ENCODE data around the gene PALLD.

PALLD gene

DNA sequence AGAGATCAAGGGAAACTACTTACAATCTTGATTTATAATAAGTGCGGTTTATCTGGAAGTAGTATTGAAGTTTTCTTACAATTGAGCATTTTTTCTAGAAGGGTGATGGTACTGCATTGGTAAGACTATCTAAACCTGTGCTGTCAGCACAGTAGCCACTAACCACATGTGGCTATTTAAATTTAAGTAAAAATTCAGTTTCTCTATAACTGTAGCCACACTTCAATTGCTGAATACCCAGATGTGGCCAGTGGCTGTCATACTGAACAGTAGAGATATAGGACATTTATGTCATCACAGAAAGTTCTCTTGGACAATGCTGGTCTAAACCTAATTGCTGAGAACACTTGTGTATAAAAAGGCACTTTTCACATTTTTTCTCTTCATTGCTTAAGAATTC lies 290.5 kb downstream of the PALLD start:
- Histone ChIP-seq H3K9me3 (ENCODE audit: severe bottlenecking) (no peaks in the 10 kb centered on the region), H3K36me3 (no peaks in the 10 kb centered on the region), H3K27me3 (ENCODE audit: insufficient read depth, low read depth, severe bottlenecking) (no peaks in the 10 kb centered on the region), H3K4me3 (ENCODE audit: low read depth, low read length) (no peak overlapping the region), H3K27ac (no peak overlapping the region)
- DNase-seq, result no peak
- TF ChIP-seq CTCF (IDR thresholded peaks at IDR 0.05; ENCODE audit: low read depth, low read length), result no peak

DNA sequence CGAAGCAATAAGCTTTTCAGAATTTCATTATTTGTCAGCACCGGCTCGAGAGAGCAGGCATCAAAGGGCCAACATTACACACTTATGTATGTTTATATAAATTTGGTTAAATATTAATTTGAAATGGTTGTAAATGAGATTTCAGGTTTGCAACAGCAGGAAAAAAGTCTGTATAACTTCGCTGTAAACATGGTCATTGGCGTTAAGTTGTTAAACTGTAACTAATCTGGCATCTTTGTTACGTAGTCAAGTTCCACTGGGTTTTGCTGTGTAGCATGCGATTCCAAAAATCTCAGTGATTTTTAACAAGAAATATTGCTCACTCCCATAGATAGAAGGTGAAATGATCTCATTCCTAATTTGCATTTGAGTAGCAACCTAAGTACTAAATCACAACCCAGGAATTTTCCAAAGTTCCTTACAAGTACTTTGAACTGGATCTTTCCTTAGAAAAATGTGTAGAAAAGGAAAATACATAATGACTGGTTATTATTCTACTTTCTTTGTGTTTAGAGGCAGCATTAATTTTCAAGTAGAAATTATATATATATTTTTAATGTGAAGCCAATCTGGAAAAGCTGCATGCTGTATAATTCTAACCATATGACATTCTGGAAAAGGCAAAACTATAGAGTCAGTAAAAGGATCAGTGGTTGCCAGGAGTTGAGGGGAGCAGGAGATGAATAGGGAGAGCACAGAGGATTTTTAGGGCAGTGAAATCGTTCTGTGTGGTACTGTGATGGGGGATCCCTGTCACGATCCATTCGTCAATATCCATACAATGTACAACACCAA lies 291.1 kb downstream of the PALLD start:
- H3K9me3 ChIP-seq (ENCODE audit: severe bottlenecking), result no peaks in the 10 kb centered on the region
- H3K27me3 ChIP-seq (ENCODE audit: insufficient read depth, low read depth, severe bottlenecking), result no peaks in the 10 kb centered on the region
- no peak for DNase-seq
- no peak for TF ChIP-seq CTCF (IDR thresholded peaks at IDR 0.05; ENCODE audit: low read depth, low read length)
- no peak overlapping the region for H3K27ac ChIP-seq
- no peak overlapping the region for H3K4me3 ChIP-seq (ENCODE audit: low read depth, low read length)
- no peaks in the 10 kb centered on the region for H3K36me3 ChIP-seq

- Histone ChIP-seq H3K4me3 (ENCODE audit: low read depth, low read length) (no peak overlapping the region), H3K27ac (no peak overlapping the region), H3K27me3 (ENCODE audit: insufficient read depth, low read depth, severe bottlenecking) (no peaks in the 10 kb centered on the region), H3K9me3 (ENCODE audit: severe bottlenecking) (no peaks in the 10 kb centered on the region), H3K36me3 (no peaks in the 10 kb centered on the region)
- no peak for TF ChIP-seq CTCF (IDR thresholded peaks at IDR 0.05; ENCODE audit: low read depth, low read length)
- DNase-seq, result no peak
These were observed 294.0 kb downstream of the PALLD start for GRCh38 chr4:168790898-168791297.

DNA sequence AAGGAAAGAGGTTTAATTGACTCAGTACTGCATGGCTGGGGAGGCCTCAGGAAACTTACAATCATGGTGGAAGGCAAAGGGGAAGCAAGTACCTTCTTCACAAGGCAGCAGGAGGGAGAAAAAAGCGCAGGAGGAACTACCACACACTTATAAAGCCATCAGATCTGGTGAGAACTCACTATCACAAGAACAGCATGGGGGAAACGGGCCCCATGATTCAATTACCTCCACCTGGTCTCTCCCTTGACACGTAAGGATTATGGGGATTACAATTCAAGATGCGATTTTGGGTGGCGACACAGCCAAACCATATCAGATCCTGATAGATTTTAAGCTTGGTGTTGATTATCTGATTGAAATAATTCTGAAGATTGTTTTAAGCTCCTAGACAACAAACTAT lies 294.5 kb downstream of the PALLD start:
- no peaks in the 10 kb centered on the region for H3K9me3 ChIP-seq (ENCODE audit: severe bottlenecking)

DNA sequence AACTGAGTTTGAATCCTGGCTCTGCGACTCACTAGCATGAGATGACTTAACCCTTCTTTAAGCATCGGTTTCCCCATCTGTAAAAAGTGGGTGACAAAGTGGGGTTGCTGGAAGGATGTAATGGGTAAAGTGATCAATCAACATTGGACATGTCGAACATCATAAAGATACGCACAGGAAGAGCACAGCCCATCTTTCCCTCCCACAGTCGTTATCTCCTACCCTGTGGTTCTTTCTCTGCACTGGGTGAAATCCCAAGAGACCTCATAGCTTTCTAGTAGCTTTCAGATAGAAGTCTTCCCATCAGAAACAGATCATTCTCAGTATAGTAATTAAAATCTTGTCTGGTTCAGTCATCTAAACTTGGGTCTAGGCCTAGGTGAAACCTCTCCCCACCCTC lies 296.7 kb downstream of the PALLD start:
- no peak for TF ChIP-seq CTCF (IDR thresholded peaks at IDR 0.05; ENCODE audit: low read depth, low read length)
- H3K27me3 ChIP-seq (ENCODE audit: insufficient read depth, low read depth, severe bottlenecking), result no peaks in the 10 kb centered on the region
- no peak for DNase-seq
- H3K36me3 ChIP-seq, result no peaks in the 10 kb centered on the region
- H3K27ac ChIP-seq, result no peak overlapping the region
- H3K9me3 ChIP-seq (ENCODE audit: severe bottlenecking), result no peaks in the 10 kb centered on the region
- H3K4me3 ChIP-seq (ENCODE audit: low read depth, low read length), result no peak overlapping the region

More for the DNA sequence above, 294.5 kb downstream of the PALLD start:
- Histone ChIP-seq H3K27ac (no peak overlapping the region), H3K27me3 (ENCODE audit: insufficient read depth, low read depth, severe bottlenecking) (no peaks in the 10 kb centered on the region), H3K4me3 (ENCODE audit: low read depth, low read length) (no peak overlapping the region), H3K36me3 (no peaks in the 10 kb centered on the region)
- no peak for TF ChIP-seq CTCF (IDR thresholded peaks at IDR 0.05; ENCODE audit: low read depth, low read length)
- DNase-seq, result peak; percentile 25

All from WERI-Rb-1 (cell line).